HG02678 (cell line): ENCODE measurements around the gene ALG6.

Source experiments
- ATAC-seq: cut with Tn5 transposase; IDR thresholded peaks from one replicate; pipeline ENCODE4 v1.9.1; 2021; ENCODE audit warnings: mild to moderate bottlenecking, moderate library complexity; ENCODE audit not compliant: unreplicated experiment

The ALG6 gene

DNA sequence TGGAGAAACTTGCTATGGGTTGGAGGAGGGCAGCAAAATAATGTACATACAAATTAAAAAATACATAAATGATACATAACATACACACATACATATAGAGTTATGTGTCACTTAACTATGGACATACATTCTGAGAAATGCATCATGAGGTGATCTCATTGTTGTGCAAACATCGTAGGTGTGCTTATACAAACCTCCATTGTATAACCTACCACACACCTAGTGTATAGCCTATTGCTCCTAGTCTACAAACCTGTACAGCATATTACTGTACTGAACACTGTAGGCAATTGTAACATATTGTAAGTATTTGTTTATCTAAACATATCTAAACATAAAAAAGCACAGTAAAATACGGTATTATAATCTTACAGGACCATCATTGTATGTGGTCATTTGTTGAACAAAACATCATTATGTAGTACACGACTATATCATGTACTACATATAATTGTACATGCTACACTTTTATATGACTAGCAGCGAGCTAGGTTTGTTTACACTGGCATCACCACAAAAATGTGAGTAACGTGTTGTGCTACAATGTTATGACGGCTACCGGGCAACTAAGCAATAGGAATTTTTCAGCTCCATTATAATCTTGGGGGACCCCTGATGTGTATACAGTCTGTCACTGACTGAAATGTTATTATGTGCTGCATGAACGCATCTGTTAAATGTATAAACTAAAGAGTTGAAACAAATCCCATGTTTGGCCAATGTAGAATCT lies 120.1 kb downstream of the ALG6 start:
- no peak for ATAC-seq
